T-helper 22 cell (primary cell): ENCODE data around the gene ITPR2.
"Not testable (repeated sequence)": the region's sequence is repeated elsewhere in the genome, so short reads cannot be mapped to it uniquely, and the experiment has no call there.

Source experiments
- DNase-seq: peaks from one replicate; pipeline ENCODE4 v3.0.0-alpha.2; 2020; ENCODE audit warnings: low read depth

Gene ITPR2

DNA sequence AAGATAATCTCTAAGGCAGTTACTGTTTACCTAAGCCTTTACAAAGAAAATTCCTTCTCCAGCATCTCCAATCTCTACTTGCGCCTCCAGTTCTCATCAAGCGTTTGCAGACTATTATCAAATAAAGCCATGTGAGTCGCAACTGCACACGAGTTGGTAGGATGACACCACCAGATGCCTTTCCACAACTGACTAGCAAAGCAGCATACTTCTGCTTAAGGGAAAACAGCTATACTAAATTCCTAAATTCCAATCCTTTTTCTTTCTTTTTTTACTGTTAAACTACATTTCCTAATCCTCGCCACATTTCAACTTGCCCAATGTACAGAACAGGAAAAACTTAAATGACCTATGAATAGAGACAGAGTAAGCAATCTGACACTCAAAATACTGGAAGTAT, 166.7 kb downstream of the ITPR2 start:
- DNase-seq = no peak

GRCh38 chr12:26661399-26661798, 171.6 kb downstream of the ITPR2 start:
- DNase-seq = no peak

DNA sequence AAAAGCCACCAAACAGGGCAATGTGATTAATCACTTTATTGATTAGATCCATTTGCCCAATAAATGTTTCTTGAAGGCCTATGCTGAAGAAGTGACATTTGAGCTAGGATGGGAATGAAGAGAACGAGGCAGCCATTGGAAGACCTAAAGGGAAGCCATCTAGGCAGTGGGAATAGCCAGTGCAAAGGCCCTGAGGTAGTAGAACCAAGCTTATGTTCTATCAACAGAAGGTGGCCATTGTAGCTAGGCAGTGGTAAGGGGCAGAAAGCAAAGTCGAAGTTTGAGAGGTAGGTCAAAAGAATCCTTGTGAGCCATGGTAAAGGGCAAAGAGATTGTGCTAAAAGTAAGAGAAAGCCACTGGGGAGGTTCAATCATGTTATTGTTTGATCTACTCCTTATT, 173.1 kb downstream of the ITPR2 start:
- no peak for DNase-seq

GRCh38 chr12:26658991-26659390, 174.0 kb downstream of the ITPR2 start:
- DNase-seq = no peak

DNA sequence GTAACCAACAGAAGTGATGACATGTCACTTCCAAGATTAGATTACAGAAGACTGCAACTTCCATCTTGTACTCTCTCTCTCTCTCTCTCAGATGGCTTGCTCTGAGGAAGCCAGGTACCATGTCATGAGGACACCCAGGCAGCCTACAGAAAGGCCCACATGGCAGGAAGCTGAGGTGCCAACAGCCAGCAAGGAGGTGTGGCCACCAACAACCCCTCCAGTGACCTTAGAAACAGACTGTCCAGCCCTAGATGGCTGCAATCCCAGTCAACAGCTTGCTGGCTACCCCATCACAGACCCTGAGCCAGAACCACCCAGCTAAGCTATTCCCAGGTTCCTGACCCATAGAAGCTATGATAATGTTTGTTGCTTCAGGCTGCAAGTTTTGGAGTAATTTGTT, 178.4 kb downstream of the ITPR2 start:
- no peak for DNase-seq

GRCh38 chr12:26651566-26652188, 181.3 kb downstream of the ITPR2 start:
- no peak for DNase-seq

- DNase-seq = no peak
These were observed 182.0 kb downstream of the ITPR2 start for GRCh38 chr12:26651036-26651435.

DNA sequence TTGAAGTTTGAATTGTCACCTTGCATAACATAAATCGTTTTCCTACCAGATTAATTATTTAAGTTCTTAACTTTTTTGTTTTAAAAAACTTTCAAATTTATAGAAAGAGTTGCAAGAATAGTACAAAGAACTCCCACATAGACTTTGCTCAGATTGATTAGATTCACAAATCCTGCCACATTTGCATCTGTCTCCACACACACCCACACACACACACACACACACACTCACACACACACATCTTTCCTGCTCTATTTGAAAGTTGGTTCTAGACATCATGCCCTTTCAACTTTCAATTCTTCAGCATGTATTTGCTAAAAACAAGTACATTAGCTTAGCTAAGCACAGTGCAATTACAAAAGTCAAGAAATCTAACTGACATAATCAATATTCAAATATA, 184.0 kb downstream of the ITPR2 start:
- no peak for DNase-seq

DNA sequence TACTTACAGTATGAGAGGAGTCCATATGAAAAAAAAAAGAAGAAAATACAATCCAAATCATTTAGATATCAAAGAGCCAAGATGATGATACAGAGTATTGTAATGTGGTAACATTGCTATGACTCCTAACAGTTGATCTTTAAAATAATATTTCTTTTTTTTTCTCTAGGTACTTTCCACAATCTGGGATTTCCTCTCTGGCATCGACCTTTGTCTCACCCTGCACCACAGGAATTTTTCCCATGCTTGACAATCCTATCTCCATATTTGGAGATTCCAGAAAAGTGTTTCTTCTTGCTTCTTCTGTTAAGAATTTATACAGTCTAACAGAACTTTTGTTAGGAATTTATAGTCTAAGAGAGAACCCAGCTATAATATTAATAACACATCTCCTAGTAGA, 184.4 kb downstream of the ITPR2 start:
- DNase-seq = no peak

GRCh38 chr12:26648066-26648465, 184.9 kb downstream of the ITPR2 start:
- no peak for DNase-seq

DNA sequence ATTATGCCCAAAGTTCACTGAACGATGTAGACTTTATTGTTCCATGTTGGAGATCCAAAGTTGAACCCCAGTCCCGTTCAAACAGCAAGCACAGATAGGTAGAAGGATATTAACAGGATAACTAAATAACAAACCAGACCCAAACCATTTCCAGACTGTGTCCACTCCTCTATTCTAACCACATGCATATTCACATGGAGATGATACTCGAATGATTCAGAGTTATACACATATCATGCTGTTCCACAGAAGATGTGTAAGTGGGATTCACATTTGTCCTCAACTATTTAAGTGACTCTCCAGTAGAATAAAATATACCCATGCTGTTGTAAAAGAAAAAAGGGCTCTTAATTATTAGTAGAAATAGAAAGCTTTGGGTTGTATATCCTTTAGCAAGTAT, 185.9 kb downstream of the ITPR2 start:
- no peak for DNase-seq

GRCh38 chr12:26646571-26646970, 186.4 kb downstream of the ITPR2 start:
- DNase-seq = no peak

GRCh38 chr12:26644376-26644775, 188.6 kb downstream of the ITPR2 start:
- DNase-seq = not testable (repeated sequence)

GRCh38 chr12:26643532-26644315, 189.3 kb downstream of the ITPR2 start:
- no peak for DNase-seq

DNA sequence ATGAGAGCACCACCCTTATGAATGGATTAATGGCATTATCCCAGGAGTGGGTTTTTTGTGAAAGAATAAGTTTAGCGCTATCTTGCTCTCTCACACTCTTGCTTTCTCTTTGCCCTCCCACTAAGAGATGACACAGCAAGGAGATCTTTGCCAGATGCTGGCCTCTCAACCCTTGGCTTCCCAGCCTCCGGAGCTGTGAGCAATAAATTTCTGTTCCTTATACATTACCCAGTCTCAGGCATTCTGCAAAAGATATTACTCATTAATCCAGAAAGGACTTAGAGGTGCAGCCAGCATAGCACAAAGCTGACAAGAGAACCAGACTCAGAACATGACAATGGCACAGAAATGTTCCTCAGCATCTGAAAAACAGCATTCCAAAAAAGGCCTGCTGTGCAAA, 190.6 kb downstream of the ITPR2 start:
- no peak for DNase-seq

DNA sequence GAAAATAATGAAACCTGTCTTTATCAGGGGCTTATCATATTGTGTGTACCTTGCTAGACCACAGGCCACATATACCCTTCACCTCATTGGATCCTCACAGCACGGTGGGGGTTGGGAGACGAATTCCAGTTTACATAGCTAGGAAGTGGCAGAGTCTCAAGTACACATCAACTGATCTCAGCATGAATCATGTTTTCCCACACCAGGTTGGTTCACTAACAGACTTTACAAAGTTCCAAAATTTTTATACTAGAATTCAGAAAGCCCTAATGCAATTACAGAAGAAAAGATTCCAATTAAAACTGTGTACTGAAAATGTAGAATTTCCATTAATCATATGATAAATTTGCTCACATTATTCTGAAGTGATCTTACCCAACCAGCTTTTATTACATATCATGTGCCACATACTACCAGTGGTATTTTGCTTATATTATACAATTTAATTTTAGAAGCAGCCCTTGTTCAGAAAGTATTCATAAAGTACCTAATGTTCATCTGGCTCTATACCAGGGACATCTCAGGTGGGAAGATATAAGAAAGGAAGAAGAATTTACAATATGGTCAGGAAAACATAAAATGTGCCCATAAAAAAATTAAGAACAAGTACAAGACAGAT, 196.2 kb downstream of the ITPR2 start:
- no peak for DNase-seq

DNA sequence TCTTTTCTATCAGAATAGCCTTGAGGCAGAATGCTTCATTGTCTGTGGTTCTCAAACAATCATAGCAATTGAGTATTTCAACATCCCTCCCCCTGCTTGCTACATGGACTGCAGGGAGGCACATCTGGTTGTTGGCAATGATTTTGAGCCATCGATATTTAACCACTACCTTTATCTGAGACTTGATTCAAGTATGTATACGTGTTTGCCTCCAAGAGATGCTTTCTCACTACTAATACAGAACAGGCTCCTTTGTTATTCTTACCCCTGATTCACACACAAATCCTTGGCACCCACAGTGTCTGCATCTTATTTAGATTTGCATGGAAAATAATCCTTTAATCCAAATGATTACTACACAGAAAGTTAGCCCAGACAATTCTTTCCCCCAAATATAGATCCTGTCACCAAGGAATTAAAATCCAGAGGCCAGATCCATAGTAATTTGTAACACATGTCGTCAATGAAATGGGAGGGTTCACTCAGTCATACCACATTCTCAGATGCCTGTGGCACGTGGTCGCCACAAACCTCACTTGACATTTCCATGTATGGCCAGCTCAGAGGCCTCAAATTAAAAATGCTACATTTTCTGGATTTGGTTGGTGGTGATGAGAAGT, 199.3 kb downstream of the ITPR2 start:
- no peak for DNase-seq

DNA sequence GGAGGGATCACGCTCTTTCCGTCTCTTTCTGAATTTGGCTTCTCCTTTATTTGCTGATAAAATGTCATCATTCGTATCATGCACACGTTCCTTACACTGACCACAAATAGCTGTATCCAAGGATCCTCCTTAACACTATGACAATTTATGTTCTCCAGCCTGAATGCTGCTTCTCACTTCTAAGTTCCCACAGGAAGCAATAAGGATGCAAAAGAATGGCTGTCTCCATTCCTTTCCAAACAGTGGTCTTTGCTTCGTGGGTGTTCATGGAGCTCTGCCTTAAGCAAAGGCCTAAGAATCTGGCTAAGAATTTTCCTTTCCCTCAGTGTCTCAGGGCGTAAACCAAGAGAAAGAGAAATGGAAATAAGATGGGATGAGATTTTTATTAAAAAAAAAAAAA, 200.2 kb downstream of the ITPR2 start:
- no peak for DNase-seq

DNA sequence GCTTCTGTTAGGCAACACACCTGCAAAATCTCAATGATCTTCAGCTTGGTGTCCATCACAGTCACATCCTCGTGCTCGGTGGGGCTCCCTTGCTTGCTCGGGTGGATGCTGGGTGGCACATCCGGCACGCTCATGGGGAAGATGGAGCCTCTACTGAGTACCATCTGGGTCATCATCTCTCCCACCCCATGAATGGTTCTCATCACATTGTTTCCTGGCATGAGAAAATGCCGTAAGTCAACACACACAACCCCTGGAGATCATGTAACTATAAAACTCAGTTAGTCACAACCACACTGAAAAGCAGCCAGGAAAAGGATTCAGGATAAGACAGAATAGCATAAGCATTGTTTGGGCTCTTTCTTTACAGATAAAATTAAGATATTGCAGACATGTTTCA, 201.1 kb downstream of the ITPR2 start:
- DNase-seq = no peak

DNA sequence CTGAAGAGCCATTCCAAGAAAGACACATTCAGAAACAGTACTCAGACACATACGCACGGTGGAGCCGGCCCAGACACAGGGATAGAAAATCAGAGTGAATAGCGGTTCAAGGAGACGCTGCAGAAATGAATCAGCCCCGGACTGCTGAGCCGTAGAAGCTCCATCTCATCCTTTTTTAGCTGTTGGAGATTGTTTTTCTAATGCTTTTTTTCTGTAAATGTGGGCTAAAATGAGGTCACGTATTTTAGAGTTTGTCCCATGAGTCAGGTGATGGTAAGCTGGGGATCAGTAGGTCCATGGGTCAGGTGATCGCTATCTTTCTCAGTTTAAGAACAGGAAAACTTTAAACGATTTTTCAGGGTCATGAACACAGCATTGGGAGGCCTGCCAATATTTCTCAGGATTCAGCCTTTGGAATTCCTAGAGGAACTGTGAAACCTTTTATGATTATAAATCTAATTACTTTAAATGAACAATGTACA, 202.4 kb downstream of the ITPR2 start:
- no peak for DNase-seq

- DNase-seq = no peak
These were observed 203.1 kb downstream of the ITPR2 start for GRCh38 chr12:26629864-26630263.

GRCh38 chr12:26628234-26628633, 204.8 kb downstream of the ITPR2 start:
- DNase-seq = no peak

- DNase-seq = no peak
These were observed 205.7 kb downstream of the ITPR2 start for GRCh38 chr12:26627335-26627734.
